Subcutaneous abdominal adipose tissue (tissue), 5 donors: Measurements from ENCODE around the gene DCK.
"Not testable (repeated sequence)": the region's sequence is repeated elsewhere in the genome, so short reads cannot be mapped to it uniquely, and the experiment has no call there.

Source experiments
- H3K27ac ChIP-seq: one replicate; pipeline ENCODE4 v1.7.0; 2013; ENCODE audit warnings: low read depth, mild to moderate bottlenecking, inconsistent platforms, low read length, moderate library complexity
- H3K27me3 ChIP-seq, 5 donors: one replicate each; pipeline ENCODE4 v1.7.0; 2013; ENCODE audit warnings: low read length in 5 of 5, inconsistent platforms in 1 of 5; ENCODE audit not compliant: control insufficient read depth in 5 of 5, insufficient read depth in 4 of 5
- H3K36me3 ChIP-seq, 5 donors: one replicate each; pipeline ENCODE4 v1.7.0; 2013; ENCODE audit warnings: low read length in 5 of 5; ENCODE audit not compliant: control insufficient read depth in 5 of 5, insufficient read depth in 5 of 5
- H3K4me1 ChIP-seq, 5 donors: one replicate each; pipeline ENCODE4 v1.7.0; 2013; ENCODE audit warnings: low read length in 5 of 5, mild to moderate bottlenecking in 3 of 5, moderate library complexity in 1 of 5; ENCODE audit not compliant: control insufficient read depth in 5 of 5, insufficient read depth in 5 of 5
- H3K4me3 ChIP-seq, 5 donors: one replicate each; pipeline ENCODE4 v1.7.0; 2013; ENCODE audit warnings: low read length in 5 of 5, low read depth in 1 of 5
- H3K9ac ChIP-seq, 5 donors: one replicate each; pipeline ENCODE4 v1.7.0; 2013; ENCODE audit warnings: low read length in 5 of 5, mild to moderate bottlenecking in 4 of 5, moderate library complexity in 3 of 5
- H3K9me3 ChIP-seq, 5 donors: one replicate each; pipeline ENCODE4 v1.7.0; 2013; ENCODE audit warnings: low read length in 5 of 5; ENCODE audit not compliant: control insufficient read depth in 5 of 5
- donor health status: healthy.
- donor health status: healthy.
- donor health status: healthy.
- donor health status: healthy.
- donor health status: healthy.

The DCK gene

GRCh38 chr4:71011451-71011850 is 18.0 kb downstream of the DCK start:
- Histone ChIP-seq H3K9me3 (no peaks in the 10 kb centered on the region), H3K4me3 (no peak overlapping the region), H3K4me1 (no peaks in the 10 kb centered on the region), H3K36me3 (no peaks in the 10 kb centered on the region), H3K9ac (no peak overlapping the region), H3K27me3 (no peaks in the 10 kb centered on the region), H3K27ac (no peak overlapping the region)

DNA sequence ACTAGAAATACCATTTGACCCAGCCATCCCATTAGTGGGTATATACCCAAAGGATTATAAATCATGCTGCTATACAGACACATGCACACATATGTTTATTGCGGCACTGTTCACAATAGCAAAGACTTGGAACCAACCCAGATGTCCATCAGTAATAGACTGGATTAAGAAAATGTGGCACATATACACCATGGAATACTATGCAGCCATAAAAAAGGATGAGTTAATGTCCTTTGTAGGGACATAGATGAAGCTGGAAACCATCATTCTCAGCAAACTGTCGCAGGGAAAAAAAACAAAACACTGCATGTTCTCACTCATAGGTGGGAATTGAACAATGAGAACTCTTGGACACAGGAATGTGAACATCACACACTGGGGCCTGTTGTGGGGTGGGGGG is 23.9 kb downstream of the DCK start:
- not testable (repeated sequence) for H3K4me3 ChIP-seq

GRCh38 chr4:71020611-71021010 is 27.2 kb downstream of the DCK start:
- no peak overlapping the region for H3K9ac ChIP-seq
- no peak overlapping the region for H3K4me3 ChIP-seq
- H3K27ac ChIP-seq = no peak overlapping the region
- H3K27me3 ChIP-seq = no peaks in the 10 kb centered on the region
- H3K36me3 ChIP-seq = peaks cover 0 to 4% (median 0%) of the 10 kb centered on the region in 5 donors
- no peaks in the 10 kb centered on the region for H3K4me1 ChIP-seq
- no peaks in the 10 kb centered on the region for H3K9me3 ChIP-seq

More for the DNA sequence above, 23.9 kb downstream of the DCK start:
- H3K9me3 ChIP-seq, H3K27ac ChIP-seq, H3K27me3 ChIP-seq, H3K9ac ChIP-seq, H3K4me1 ChIP-seq, H3K36me3 ChIP-seq: not testable (repeated sequence)

DNA sequence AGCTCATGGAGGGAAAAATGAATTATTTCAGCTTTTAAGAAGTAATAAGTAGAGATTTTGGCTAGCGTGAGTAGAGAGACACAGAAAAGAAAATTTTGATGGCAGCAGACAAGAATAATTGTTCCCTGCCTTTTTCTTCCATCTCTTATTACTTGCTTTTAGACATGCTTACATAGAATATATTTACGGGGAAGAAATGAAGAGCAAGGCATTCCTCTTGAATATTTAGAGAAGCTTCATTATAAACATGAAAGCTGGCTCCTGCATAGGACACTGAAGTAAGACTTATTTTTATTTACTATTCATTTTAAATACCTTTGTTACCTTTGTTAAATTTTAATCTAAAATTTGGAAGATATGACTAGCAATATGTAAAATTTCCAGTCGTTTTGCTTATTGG is 32.2 kb downstream of the DCK start:
- Histone ChIP-seq H3K9me3 (no peaks in the 10 kb centered on the region), H3K4me1 (peaks cover 0 to 6% (median 4%) of the 10 kb centered on the region in 5 donors), H3K27me3 (no peaks in the 10 kb centered on the region), H3K27ac (no peak overlapping the region), H3K9ac (no peak overlapping the region), H3K4me3 (no peak overlapping the region), H3K36me3 (peaks cover 0 to 10% (median 3%) of the 10 kb centered on the region in 5 donors)

DNA sequence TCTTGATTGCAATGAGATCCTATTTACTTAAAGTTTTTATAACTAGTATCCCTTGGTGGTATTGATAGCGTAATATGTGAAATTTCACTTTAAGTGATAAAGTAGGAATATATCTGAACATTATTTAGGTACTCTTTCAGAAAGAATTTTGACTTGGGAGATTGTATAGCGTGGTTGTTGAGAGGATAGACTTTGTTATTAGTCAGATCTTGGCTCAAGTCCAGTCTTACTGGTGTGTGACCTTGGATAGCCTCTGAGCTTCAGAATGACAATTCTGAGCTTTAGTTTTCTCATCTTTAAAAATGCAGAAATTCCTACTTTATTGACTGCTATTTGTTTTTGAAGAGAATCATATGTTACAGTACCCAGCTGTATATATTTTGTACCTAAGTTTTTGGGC is 32.6 kb downstream of the DCK start:
- H3K4me1 ChIP-seq = peaks cover 0 to 6% (median 4%) of the 10 kb centered on the region in 5 donors
- no peaks in the 10 kb centered on the region for H3K27me3 ChIP-seq
- H3K9ac ChIP-seq = no peak overlapping the region
- H3K27ac ChIP-seq = no peak overlapping the region
- no peak overlapping the region for H3K4me3 ChIP-seq
- peaks cover 0 to 10% (median 3%) of the 10 kb centered on the region in 5 donors for H3K36me3 ChIP-seq
- no peaks in the 10 kb centered on the region for H3K9me3 ChIP-seq

GRCh38 chr4:71027611-71028010 is 34.2 kb downstream of the DCK start:
- H3K4me3 ChIP-seq = no peak overlapping the region
- no peaks in the 10 kb centered on the region for H3K27me3 ChIP-seq
- peaks cover 0 to 16% (median 14%) of the 10 kb centered on the region in 5 donors for H3K36me3 ChIP-seq
- H3K9ac ChIP-seq = no peak overlapping the region
- no peak overlapping the region for H3K27ac ChIP-seq
- H3K9me3 ChIP-seq = no peaks in the 10 kb centered on the region
- H3K4me1 ChIP-seq = peaks cover 0 to 6% (median 4%) of the 10 kb centered on the region in 5 donors

DNA sequence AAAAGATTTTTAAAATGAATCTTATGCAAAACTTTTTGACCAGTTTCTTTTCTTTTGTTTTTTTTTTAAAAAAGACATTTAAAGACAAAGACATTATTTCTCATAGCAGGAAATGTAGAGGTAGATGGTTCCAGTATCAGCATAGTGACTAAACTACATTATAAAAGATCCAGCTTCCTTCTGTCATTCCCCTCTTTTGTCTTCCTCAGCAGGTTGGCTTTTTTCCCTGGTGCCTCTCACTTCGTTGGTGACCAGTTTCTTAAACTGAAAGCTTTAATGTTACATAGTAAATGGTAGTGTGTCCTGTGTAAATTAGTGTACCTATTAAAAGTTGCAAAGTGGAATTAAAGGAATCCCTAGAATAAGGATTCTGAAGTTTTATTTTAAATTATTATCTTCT is 36.1 kb downstream of the DCK start:
- Histone ChIP-seq H3K27me3 (no peaks in the 10 kb centered on the region), H3K9ac (no peak overlapping the region), H3K36me3 (peaks cover 0 to 19% (median 18%) of the 10 kb centered on the region in 5 donors), H3K4me1 (peaks cover 0 to 6% (median 4%) of the 10 kb centered on the region in 5 donors), H3K4me3 (no peak overlapping the region), H3K9me3 (no peaks in the 10 kb centered on the region), H3K27ac (no peak overlapping the region)

DNA sequence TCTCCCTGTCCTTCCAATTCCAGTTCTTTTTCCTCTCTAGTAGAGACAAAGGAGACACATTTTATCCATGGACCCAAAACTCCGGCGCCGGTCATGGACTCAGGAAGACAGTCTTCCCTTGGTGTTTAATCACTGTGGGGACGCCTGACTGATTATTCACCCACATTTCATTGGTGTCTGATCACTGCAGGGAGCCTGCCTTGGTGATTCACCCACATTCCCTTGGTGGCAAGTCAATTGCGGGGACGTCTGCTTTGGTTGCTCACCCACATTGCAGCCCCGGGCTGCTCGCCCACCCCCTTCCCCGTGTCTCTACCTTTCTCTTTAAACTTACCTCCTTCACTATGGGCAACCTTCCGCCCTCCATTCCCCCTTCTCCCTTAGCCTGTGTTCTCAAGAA is 38.7 kb downstream of the DCK start:
- not testable (repeated sequence) for H3K9me3 ChIP-seq, H3K4me1 ChIP-seq, H3K4me3 ChIP-seq, H3K27ac ChIP-seq, H3K9ac ChIP-seq, H3K27me3 ChIP-seq
- H3K36me3 ChIP-seq = peaks cover 2 to 28% (median 18%) of the 10 kb centered on the region in 5 donors

GRCh38 chr4:71045256-71045655 is 51.8 kb downstream of the DCK start:
- Histone ChIP-seq H3K27ac (no peak overlapping the region), H3K36me3 (no peaks in the 10 kb centered on the region), H3K4me1 (no peaks in the 10 kb centered on the region), H3K4me3 (no peak overlapping the region), H3K27me3 (no peaks in the 10 kb centered on the region), H3K9me3 (peaks cover 0 to 5% (median 0%) of the 10 kb centered on the region in 5 donors), H3K9ac (no peak overlapping the region)

- Histone ChIP-seq H3K9ac (no peak overlapping the region), H3K9me3 (peaks cover 0 to 2% (median 0%) of the 10 kb centered on the region in 5 donors), H3K27ac (no peak overlapping the region), H3K36me3 (no peaks in the 10 kb centered on the region), H3K4me1 (no peaks in the 10 kb centered on the region), H3K4me3 (no peak overlapping the region), H3K27me3 (no peaks in the 10 kb centered on the region)
These were observed 55.9 kb downstream of the DCK start for GRCh38 chr4:71049395-71049794.

- Histone ChIP-seq H3K4me3 (no peak overlapping the region), H3K36me3 (no peaks in the 10 kb centered on the region), H3K9ac (no peak overlapping the region), H3K9me3 (peaks cover 0 to 2% (median 0%) of the 10 kb centered on the region in 5 donors), H3K27ac (no peak overlapping the region), H3K4me1 (no peaks in the 10 kb centered on the region), H3K27me3 (no peaks in the 10 kb centered on the region)
These were observed 57.4 kb downstream of the DCK start for GRCh38 chr4:71050809-71051208.
